ENCODE results near the gene PTGER3.

The PTGER3 gene

GRCh38 chr1:71023515-71023914 is 24.1 kb downstream of the PTGER3 start:
- Histone ChIP-seq H2AFZ (ENCODE audit: low read depth, low read length) (no peak overlapping the region), H3K79me1 (replicated peaks; ENCODE audit: low read length, poor library complexity, severe bottlenecking) (no peaks in the 10 kb centered on the region), H3K27me3 (ENCODE audit: control insufficient read depth in 1 of 2, insufficient read depth in 1 of 2, low read length in 2 of 2) (no peaks in the 10 kb centered on the region), H2BK5ac (ENCODE audit: low read depth, low read length, poor library complexity, severe bottlenecking) (no peak overlapping the region), H3K36me3 (ENCODE audit: control insufficient read depth in 1 of 2, insufficient read depth in 2 of 2, low read depth in 1 of 2, low read length in 2 of 2) (no peaks in the 10 kb centered on the region), H4K8ac (ENCODE audit: low read length) (no peak overlapping the region), H3K4me3 (ENCODE audit: insufficient read depth in 1 of 2, low read depth in 1 of 2, low read length in 2 of 2) (no peak overlapping the region), H3K4me1 (ENCODE audit: control insufficient read depth, insufficient read depth, low read depth, low read length) (no peaks in the 10 kb centered on the region), H3K4me2 (ENCODE audit: low read length, poor library complexity, severe bottlenecking) (no peak overlapping the region), H2BK12ac (ENCODE audit: low read length in 2 of 2) (no peak overlapping the region), H3K14ac (ENCODE audit: low read length in 2 of 2) (no peak overlapping the region), H2AK5ac (ENCODE audit: low read length, severe bottlenecking) (no peak overlapping the region), H2BK120ac (ENCODE audit: low read depth, low read length) (no peak overlapping the region), H3K4ac (ENCODE audit: low read depth in 1 of 2, low read length in 2 of 2) (no peak overlapping the region), H3K9me3 (ENCODE audit: control insufficient read depth, low read length) (no peaks in the 10 kb centered on the region), H2BK15ac (ENCODE audit: low read depth, poor library complexity, severe bottlenecking) (no peak overlapping the region), H3K18ac (ENCODE audit: low read depth in 1 of 2, low read length in 2 of 2) (no peak overlapping the region), H3K9ac (ENCODE audit: low read length) (no peak overlapping the region), H4K91ac (ENCODE audit: low read length) (no peak overlapping the region), H3K23ac (ENCODE audit: low read length in 2 of 2) (no peak overlapping the region), H3K27ac (ENCODE audit: low read length, poor library complexity, severe bottlenecking) (no peak overlapping the region)
- no peak for DNase-seq
- 87% methylated on average over 4 of the region's 4 CpGs for WGBS

- Histone ChIP-seq H4K8ac (ENCODE audit: low read length) (no peak overlapping the region), H3K9me3 (ENCODE audit: control insufficient read depth, low read length) (no peaks in the 10 kb centered on the region), H3K4me3 (ENCODE audit: insufficient read depth in 1 of 2, low read depth in 1 of 2, low read length in 2 of 2) (no peak overlapping the region), H2BK12ac (ENCODE audit: low read length in 2 of 2) (no peak overlapping the region), H3K14ac (ENCODE audit: low read length in 2 of 2) (no peak overlapping the region), H3K9ac (ENCODE audit: low read length) (no peak overlapping the region), H2AFZ (ENCODE audit: low read depth, low read length) (no peak overlapping the region), H3K36me3 (ENCODE audit: control insufficient read depth in 1 of 2, insufficient read depth in 2 of 2, low read depth in 1 of 2, low read length in 2 of 2) (no peaks in the 10 kb centered on the region), H2AK5ac (ENCODE audit: low read length, severe bottlenecking) (no peak overlapping the region), H2BK120ac (ENCODE audit: low read depth, low read length) (no peak overlapping the region), H3K79me1 (replicated peaks; ENCODE audit: low read length, poor library complexity, severe bottlenecking) (no peaks in the 10 kb centered on the region), H3K23ac (ENCODE audit: low read length in 2 of 2) (no peak overlapping the region), H3K4ac (ENCODE audit: low read depth in 1 of 2, low read length in 2 of 2) (no peak overlapping the region), H3K27ac (ENCODE audit: low read length, poor library complexity, severe bottlenecking) (no peak overlapping the region), H4K91ac (ENCODE audit: low read length) (no peak overlapping the region), H3K4me2 (ENCODE audit: low read length, poor library complexity, severe bottlenecking) (no peak overlapping the region), H3K4me1 (ENCODE audit: control insufficient read depth, insufficient read depth, low read depth, low read length) (no peaks in the 10 kb centered on the region), H2BK5ac (ENCODE audit: low read depth, low read length, poor library complexity, severe bottlenecking) (no peak overlapping the region), H3K18ac (ENCODE audit: low read depth in 1 of 2, low read length in 2 of 2) (no peak overlapping the region), H2BK15ac (ENCODE audit: low read depth, poor library complexity, severe bottlenecking) (no peak overlapping the region), H3K27me3 (ENCODE audit: control insufficient read depth in 1 of 2, insufficient read depth in 1 of 2, low read length in 2 of 2) (no peaks in the 10 kb centered on the region)
- 24% methylated on average over 4 of the region's 7 CpGs for WGBS
- no peak for DNase-seq
Observed at GRCh38 chr1:71019233-71019969, 28.2 kb downstream of the PTGER3 start.

GRCh38 chr1:71018791-71019190 is 28.8 kb downstream of the PTGER3 start:
- Histone ChIP-seq H2BK5ac (ENCODE audit: low read depth, low read length, poor library complexity, severe bottlenecking) (no peak overlapping the region), H3K18ac (ENCODE audit: low read depth in 1 of 2, low read length in 2 of 2) (no peak overlapping the region), H3K4me3 (ENCODE audit: insufficient read depth in 1 of 2, low read depth in 1 of 2, low read length in 2 of 2) (no peak overlapping the region), H2AFZ (ENCODE audit: low read depth, low read length) (no peak overlapping the region), H3K27me3 (ENCODE audit: control insufficient read depth in 1 of 2, insufficient read depth in 1 of 2, low read length in 2 of 2) (no peaks in the 10 kb centered on the region), H3K23ac (ENCODE audit: low read length in 2 of 2) (no peak overlapping the region), H3K9ac (ENCODE audit: low read length) (no peak overlapping the region), H3K4me2 (ENCODE audit: low read length, poor library complexity, severe bottlenecking) (no peak overlapping the region), H2BK120ac (ENCODE audit: low read depth, low read length) (no peak overlapping the region), H3K36me3 (ENCODE audit: control insufficient read depth in 1 of 2, insufficient read depth in 2 of 2, low read depth in 1 of 2, low read length in 2 of 2) (no peaks in the 10 kb centered on the region), H2BK12ac (ENCODE audit: low read length in 2 of 2) (no peak overlapping the region), H3K14ac (ENCODE audit: low read length in 2 of 2) (no peak overlapping the region), H4K91ac (ENCODE audit: low read length) (no peak overlapping the region), H3K9me3 (ENCODE audit: control insufficient read depth, low read length) (no peaks in the 10 kb centered on the region), H2BK15ac (ENCODE audit: low read depth, poor library complexity, severe bottlenecking) (no peak overlapping the region), H2AK5ac (ENCODE audit: low read length, severe bottlenecking) (no peak overlapping the region), H3K79me1 (replicated peaks; ENCODE audit: low read length, poor library complexity, severe bottlenecking) (no peaks in the 10 kb centered on the region), H3K4ac (ENCODE audit: low read depth in 1 of 2, low read length in 2 of 2) (no peak overlapping the region), H4K8ac (ENCODE audit: low read length) (no peak overlapping the region), H3K27ac (ENCODE audit: low read length, poor library complexity, severe bottlenecking) (no peak overlapping the region), H3K4me1 (ENCODE audit: control insufficient read depth, insufficient read depth, low read depth, low read length) (no peaks in the 10 kb centered on the region)
- DNase-seq: no peak

GRCh38 chr1:71015745-71016144 is 31.9 kb downstream of the PTGER3 start:
- Histone ChIP-seq H3K36me3 (ENCODE audit: control insufficient read depth in 1 of 2, insufficient read depth in 2 of 2, low read depth in 1 of 2, low read length in 2 of 2) (peaks cover 0 to 16% of the 10 kb centered on the region in 2 experiments), H3K9ac (ENCODE audit: low read length) (peak overlapping the region; percentile 27), H2AFZ (ENCODE audit: low read depth, low read length) (no peak overlapping the region), H3K4me2 (ENCODE audit: low read length, poor library complexity, severe bottlenecking) (no peak overlapping the region), H3K4ac (ENCODE audit: low read depth in 1 of 2, low read length in 2 of 2) (no peak overlapping the region), H2BK12ac (ENCODE audit: low read length in 2 of 2) (no peak overlapping the region), H2BK15ac (ENCODE audit: low read depth, poor library complexity, severe bottlenecking) (no peak overlapping the region), H3K79me1 (replicated peaks; ENCODE audit: low read length, poor library complexity, severe bottlenecking) (no peaks in the 10 kb centered on the region), H3K9me3 (ENCODE audit: control insufficient read depth, low read length) (no peaks in the 10 kb centered on the region), H3K23ac (ENCODE audit: low read length in 2 of 2) (no peak overlapping the region), H3K4me3 (ENCODE audit: insufficient read depth in 1 of 2, low read depth in 1 of 2, low read length in 2 of 2) (no peak overlapping the region), H3K14ac (ENCODE audit: low read length in 2 of 2) (no peak overlapping the region), H2BK120ac (ENCODE audit: low read depth, low read length) (no peak overlapping the region), H2BK5ac (ENCODE audit: low read depth, low read length, poor library complexity, severe bottlenecking) (no peak overlapping the region), H3K18ac (ENCODE audit: low read depth in 1 of 2, low read length in 2 of 2) (no peak overlapping the region), H2AK5ac (ENCODE audit: low read length, severe bottlenecking) (no peak overlapping the region), H4K91ac (ENCODE audit: low read length) (no peak overlapping the region), H4K8ac (ENCODE audit: low read length) (no peak overlapping the region), H3K27me3 (ENCODE audit: control insufficient read depth in 1 of 2, insufficient read depth in 1 of 2, low read length in 2 of 2) (no peaks in the 10 kb centered on the region), H3K4me1 (ENCODE audit: control insufficient read depth, insufficient read depth, low read depth, low read length) (no peaks in the 10 kb centered on the region), H3K27ac (ENCODE audit: low read length, poor library complexity, severe bottlenecking) (no peak overlapping the region)
- WGBS: 83% methylated on average over 5 of the region's 5 CpGs
- DNase-seq: no peak

Data from mesenchymal stem cell (in vitro differentiated cells and primary cell).